GM12892 (cell line): ENCODE measurements around the gene HSCB.
"Not testable (repeated sequence)": the region's sequence is repeated elsewhere in the genome, so short reads cannot be mapped to it uniquely, and the experiment has no call there.

Source experiments
- POLR2A ChIP-seq: IDR thresholded peaks from 2 replicates; pipeline ENCODE4 v1.6.1; 2011; ENCODE audit warnings: low read depth, low read length, control low read depth
- POLR2AphosphoS5 ChIP-seq: IDR thresholded peaks from 2 replicates; pipeline ENCODE4 v1.6.1; 2011; ENCODE audit warnings: low read depth, low read length, control low read depth
- TAF1 ChIP-seq: IDR thresholded peaks from 2 replicates; pipeline ENCODE4 v1.6.1; 2011; ENCODE audit warnings: low read depth, mild to moderate bottlenecking, control low read depth, low read length, borderline replicate concordance

GRCh38 chr22:28754512-28754911 lies 12.7 kb downstream of the HSCB start:
- TF ChIP-seq POLR2A, POLR2AphosphoS5, TAF1: not testable (repeated sequence)
